Stimulated activated CD8-positive, alpha-beta memory T cell treated with anti-CD3 and anti-CD28 coated beads, Interleukin-4, amount 100 ng/mL, for 24 hours (primary cell): ENCODE measurements around the gene CPLX3.

Experiments
- DNase-seq: peaks from one replicate; pipeline ENCODE4 v3.0.0-alpha.2; 2020; ENCODE audit warnings: low read depth

CPLX3 gene

GRCh38 chr15:74845581-74845980, 19.2 kb downstream of the CPLX3 start:
- no peak for DNase-seq

GRCh38 chr15:74847432-74847831, 21.0 kb downstream of the CPLX3 start:
- no peak for DNase-seq

- no peak for DNase-seq
These were observed 24.0 kb downstream of the CPLX3 start for GRCh38 chr15:74850393-74850792.

GRCh38 chr15:74851960-74852359, 25.5 kb downstream of the CPLX3 start:
- no peak for DNase-seq

- no peak for DNase-seq
These were observed 28.1 kb downstream of the CPLX3 start for GRCh38 chr15:74854453-74855022.

GRCh38 chr15:74855857-74856256, 29.4 kb downstream of the CPLX3 start:
- DNase-seq = no peak

- no peak for DNase-seq
These were observed 30.1 kb downstream of the CPLX3 start for GRCh38 chr15:74856537-74856936.

GRCh38 chr15:74857082-74857655, 30.7 kb downstream of the CPLX3 start:
- no peak for DNase-seq

- no peak for DNase-seq
These were observed 31.4 kb downstream of the CPLX3 start for GRCh38 chr15:74857671-74858368.

- no peak for DNase-seq
These were observed 31.9 kb downstream of the CPLX3 start for GRCh38 chr15:74858369-74858740.

- no peak for DNase-seq
These were observed 37.0 kb downstream of the CPLX3 start for GRCh38 chr15:74863239-74864056.

- DNase-seq = no peak
These were observed 37.9 kb downstream of the CPLX3 start for GRCh38 chr15:74864296-74864695.

GRCh38 chr15:74865316-74865715, 38.9 kb downstream of the CPLX3 start:
- no peak for DNase-seq

- no peak for DNase-seq
These were observed 39.7 kb downstream of the CPLX3 start for GRCh38 chr15:74866090-74866489.

- no peak for DNase-seq
These were observed 41.1 kb downstream of the CPLX3 start for GRCh38 chr15:74867466-74868038.

- no peak for DNase-seq
These were observed 41.6 kb downstream of the CPLX3 start for GRCh38 chr15:74868059-74868458.

- no peak for DNase-seq
These were observed 42.9 kb downstream of the CPLX3 start for GRCh38 chr15:74869372-74869725.

GRCh38 chr15:74869726-74870407, 43.4 kb downstream of the CPLX3 start:
- DNase-seq = no peak

GRCh38 chr15:74870436-74871215, 44.2 kb downstream of the CPLX3 start:
- DNase-seq = no peak

GRCh38 chr15:74872702-74873035, 46.2 kb downstream of the CPLX3 start:
- DNase-seq = no peak

GRCh38 chr15:74873036-74873755, 46.8 kb downstream of the CPLX3 start, which contains the start of gene SCAMP2:
SCAMP2 (minus strand) TSS chr15:74873365; CDS start chr15:74873255, 110 bp downstream.
- peak; percentile 81 for DNase-seq
